ENCODE data around the gene EPHB2.

The EPHB2 gene

GRCh38 chr1:22952694-22953056 lies 242.0 kb downstream of the EPHB2 start:
- H3K4me1 ChIP-seq (ENCODE audit: insufficient read depth, low read length, poor library complexity, severe bottlenecking): no peaks in the 10 kb centered on the region
- H3F3A ChIP-seq (ENCODE audit: low read depth): no peaks in the 10 kb centered on the region
- no peak for TF ChIP-seq CTCF (conservative IDR thresholded peaks at IDR 0.05; ENCODE audit: low read length)
- no peak for TF ChIP-seq EZH2phosphoT487 (IDR thresholded peaks at IDR 0.05; ENCODE audit: borderline replicate concordance)
- H3K9me3 ChIP-seq (ENCODE audit: insufficient read depth, low read depth, low read length): no peaks in the 10 kb centered on the region
- no peak overlapping the region for H3K4me3 ChIP-seq (ENCODE audit: low read length, poor library complexity, severe bottlenecking)
- H3K27me3 ChIP-seq (ENCODE audit: insufficient read depth, low read length, poor library complexity, severe bottlenecking): no peaks in the 10 kb centered on the region
- no peaks in the 10 kb centered on the region for H3K79me2 ChIP-seq (ENCODE audit: insufficient read depth, low read length)
- H3K36me3 ChIP-seq (ENCODE audit: insufficient read depth, low read length): no peaks in the 10 kb centered on the region
- H3K9ac ChIP-seq (ENCODE audit: low read depth, low read length, poor library complexity, severe bottlenecking): no peak overlapping the region
- H2AFZ ChIP-seq (ENCODE audit: low read length): no peak overlapping the region
- no peaks in the 10 kb centered on the region for H4K20me1 ChIP-seq (ENCODE audit: insufficient read depth, low read length, poor library complexity, severe bottlenecking)
- no peak overlapping the region for H3K4me2 ChIP-seq (ENCODE audit: low read depth, low read length, poor library complexity, severe bottlenecking)
- H3K9me2 ChIP-seq (replicated peaks; ENCODE audit: low read depth, low read length): no peaks in the 10 kb centered on the region

GRCh38 chr1:22953057-22953739 lies 242.6 kb downstream of the EPHB2 start:
- Histone ChIP-seq H2AFZ (ENCODE audit: low read length) (no peak overlapping the region), H3K4me2 (ENCODE audit: low read depth, low read length, poor library complexity, severe bottlenecking) (no peak overlapping the region), H3K27me3 (ENCODE audit: insufficient read depth, low read length, poor library complexity, severe bottlenecking) (no peaks in the 10 kb centered on the region), H3K4me1 (ENCODE audit: insufficient read depth, low read length, poor library complexity, severe bottlenecking) (no peaks in the 10 kb centered on the region), H4K20me1 (ENCODE audit: insufficient read depth, low read length, poor library complexity, severe bottlenecking) (no peaks in the 10 kb centered on the region), H3K4me3 (ENCODE audit: low read length, poor library complexity, severe bottlenecking) (no peak overlapping the region), H3K9me2 (replicated peaks; ENCODE audit: low read depth, low read length) (no peaks in the 10 kb centered on the region), H3K79me2 (ENCODE audit: insufficient read depth, low read length) (no peaks in the 10 kb centered on the region), H3K9me3 (ENCODE audit: insufficient read depth, low read depth, low read length) (no peaks in the 10 kb centered on the region), H3F3A (ENCODE audit: low read depth) (no peaks in the 10 kb centered on the region), H3K9ac (ENCODE audit: low read depth, low read length, poor library complexity, severe bottlenecking) (no peak overlapping the region), H3K36me3 (ENCODE audit: insufficient read depth, low read length) (no peaks in the 10 kb centered on the region)
- TF ChIP-seq CTCF (conservative IDR thresholded peaks at IDR 0.05; ENCODE audit: low read length) (no peak), EZH2phosphoT487 (IDR thresholded peaks at IDR 0.05; ENCODE audit: borderline replicate concordance) (no peak)

GRCh38 chr1:22953740-22954141 lies 243.1 kb downstream of the EPHB2 start:
- H3F3A ChIP-seq (ENCODE audit: low read depth): no peaks in the 10 kb centered on the region
- H3K79me2 ChIP-seq (ENCODE audit: insufficient read depth, low read length): no peaks in the 10 kb centered on the region
- no peaks in the 10 kb centered on the region for H3K27me3 ChIP-seq (ENCODE audit: insufficient read depth, low read length, poor library complexity, severe bottlenecking)
- no peaks in the 10 kb centered on the region for H3K36me3 ChIP-seq (ENCODE audit: insufficient read depth, low read length)
- no peak overlapping the region for H3K4me2 ChIP-seq (ENCODE audit: low read depth, low read length, poor library complexity, severe bottlenecking)
- H2AFZ ChIP-seq (ENCODE audit: low read length): no peak overlapping the region
- H3K4me1 ChIP-seq (ENCODE audit: insufficient read depth, low read length, poor library complexity, severe bottlenecking): no peaks in the 10 kb centered on the region
- no peaks in the 10 kb centered on the region for H3K9me2 ChIP-seq (replicated peaks; ENCODE audit: low read depth, low read length)
- no peak for TF ChIP-seq CTCF (conservative IDR thresholded peaks at IDR 0.05; ENCODE audit: low read length)
- TF ChIP-seq EZH2phosphoT487 (IDR thresholded peaks at IDR 0.05; ENCODE audit: borderline replicate concordance): no peak
- H3K9me3 ChIP-seq (ENCODE audit: insufficient read depth, low read depth, low read length): no peaks in the 10 kb centered on the region
- no peaks in the 10 kb centered on the region for H4K20me1 ChIP-seq (ENCODE audit: insufficient read depth, low read length, poor library complexity, severe bottlenecking)
- H3K4me3 ChIP-seq (ENCODE audit: low read length, poor library complexity, severe bottlenecking): no peak overlapping the region
- H3K9ac ChIP-seq (ENCODE audit: low read depth, low read length, poor library complexity, severe bottlenecking): no peak overlapping the region

Measured in Loucy (cell line).